PC-9 (cell line): ENCODE results near the gene RTP5.

Experiments
- CTCF ChIP-seq: fragments of 200-600 bp; sonication (generic); conservative IDR thresholded peaks from 2 replicates; pipeline ENCODE4 v1.6.1; 2017; ENCODE audit warnings: mixed run types, antibody characterized with exemption, mild to moderate bottlenecking, moderate library complexity
- EZH2 ChIP-seq: fragments of 200-600 bp; sonication (generic); IDR thresholded peaks from 2 replicates; pipeline ENCODE4 v1.8.0; 2017; ENCODE audit warnings: antibody characterized with exemption, low read depth

GRCh38 chr2:241891988-241892298, 22.4 kb downstream of the RTP5 start:
- TF ChIP-seq CTCF (no peak), EZH2 (no peak)
